ENCODE measurements around the gene GBP7.

The GBP7 gene

DNA sequence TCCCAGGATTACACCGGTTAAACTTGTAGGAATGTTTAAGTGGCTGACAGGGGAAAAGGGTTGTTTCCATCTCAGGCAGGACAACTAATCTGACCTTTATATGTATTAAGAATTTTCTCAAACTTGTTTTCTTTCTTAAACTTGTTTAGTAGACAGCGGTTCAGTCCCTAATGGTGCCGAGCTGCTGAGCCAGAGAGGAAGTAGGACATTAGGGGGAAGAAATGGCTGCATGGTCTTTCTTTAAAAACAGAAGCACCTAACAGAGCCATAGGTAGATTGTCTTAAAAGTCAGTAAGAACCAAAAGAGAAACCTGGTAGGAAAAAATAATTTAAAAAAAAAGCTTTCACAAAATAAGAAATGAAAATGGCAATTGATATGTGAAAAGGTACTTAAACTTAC, 19.7 kb upstream of the GBP7 start:
- no peak overlapping the region for H3K4me3 ChIP-seq (ENCODE audit: low read length)
- TF ChIP-seq, protein P1, sequence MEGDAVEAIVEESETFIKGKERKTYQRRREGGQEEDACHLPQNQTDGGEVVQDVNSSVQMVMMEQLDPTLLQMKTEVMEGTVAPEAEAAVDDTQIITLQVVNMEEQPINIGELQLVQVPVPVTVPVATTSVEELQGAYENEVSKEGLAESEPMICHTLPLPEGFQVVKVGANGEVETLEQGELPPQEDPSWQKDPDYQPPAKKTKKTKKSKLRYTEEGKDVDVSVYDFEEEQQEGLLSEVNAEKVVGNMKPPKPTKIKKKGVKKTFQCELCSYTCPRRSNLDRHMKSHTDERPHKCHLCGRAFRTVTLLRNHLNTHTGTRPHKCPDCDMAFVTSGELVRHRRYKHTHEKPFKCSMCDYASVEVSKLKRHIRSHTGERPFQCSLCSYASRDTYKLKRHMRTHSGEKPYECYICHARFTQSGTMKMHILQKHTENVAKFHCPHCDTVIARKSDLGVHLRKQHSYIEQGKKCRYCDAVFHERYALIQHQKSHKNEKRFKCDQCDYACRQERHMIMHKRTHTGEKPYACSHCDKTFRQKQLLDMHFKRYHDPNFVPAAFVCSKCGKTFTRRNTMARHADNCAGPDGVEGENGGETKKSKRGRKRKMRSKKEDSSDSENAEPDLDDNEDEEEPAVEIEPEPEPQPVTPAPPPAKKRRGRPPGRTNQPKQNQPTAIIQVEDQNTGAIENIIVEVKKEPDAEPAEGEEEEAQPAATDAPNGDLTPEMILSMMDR (IDR thresholded peaks at IDR 0.05; ENCODE audit: insufficient read depth, low read depth, low read length, missing control alignments): no peak
- DNase-seq (ENCODE audit: low read depth): no peak

DNA sequence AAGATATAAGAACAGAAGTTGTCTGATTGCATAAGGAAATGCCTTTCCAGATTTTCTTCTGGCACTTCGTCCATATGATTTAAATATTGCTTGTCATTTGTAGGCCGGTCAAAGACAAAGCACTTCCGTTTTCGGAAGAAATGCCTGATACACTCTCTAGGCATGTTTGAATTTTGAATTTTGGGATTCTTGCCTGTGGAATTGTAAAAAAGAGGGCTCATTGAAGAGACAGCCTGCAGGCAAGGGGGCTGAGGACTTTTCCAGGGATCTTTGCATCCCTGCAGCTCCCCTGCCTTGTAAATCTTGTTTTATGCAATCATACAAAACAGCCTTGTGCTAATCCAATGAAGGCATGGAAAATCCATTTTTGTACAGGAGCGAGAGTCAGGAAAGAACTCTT, 15.5 kb upstream of the GBP7 start:
- TF ChIP-seq, protein P1 (IDR thresholded peaks at IDR 0.05; ENCODE audit: insufficient read depth, low read depth, low read length, missing control alignments): no peak
- H3K4me3 ChIP-seq (ENCODE audit: low read length): no peak overlapping the region
- DNase-seq (ENCODE audit: low read depth): no peak

DNA sequence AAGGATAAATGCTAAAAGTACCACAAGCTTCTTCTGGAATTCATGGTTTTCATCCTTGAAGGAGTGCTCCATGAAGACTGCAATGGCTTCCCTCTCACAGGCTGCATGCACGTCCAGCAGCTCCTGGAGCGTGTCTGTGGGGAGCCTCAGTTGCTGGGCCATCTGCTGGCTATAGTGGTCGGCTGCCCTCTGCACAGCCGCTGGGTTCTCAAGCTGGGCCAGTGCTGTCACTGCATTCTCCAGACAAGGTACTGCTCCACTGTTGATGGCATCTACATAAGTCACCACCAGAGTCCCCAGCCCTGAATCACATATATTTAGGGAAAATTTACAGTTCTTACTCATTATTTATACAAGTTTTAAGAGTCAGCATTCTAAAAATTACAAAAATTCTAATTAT, 14.2 kb upstream of the GBP7 start:
- H3K4me3 ChIP-seq (ENCODE audit: low read length): no peak overlapping the region
- no peak for DNase-seq (ENCODE audit: low read depth)
- TF ChIP-seq, protein P1 (IDR thresholded peaks at IDR 0.05; ENCODE audit: insufficient read depth, low read depth, low read length, missing control alignments): no peak

DNA sequence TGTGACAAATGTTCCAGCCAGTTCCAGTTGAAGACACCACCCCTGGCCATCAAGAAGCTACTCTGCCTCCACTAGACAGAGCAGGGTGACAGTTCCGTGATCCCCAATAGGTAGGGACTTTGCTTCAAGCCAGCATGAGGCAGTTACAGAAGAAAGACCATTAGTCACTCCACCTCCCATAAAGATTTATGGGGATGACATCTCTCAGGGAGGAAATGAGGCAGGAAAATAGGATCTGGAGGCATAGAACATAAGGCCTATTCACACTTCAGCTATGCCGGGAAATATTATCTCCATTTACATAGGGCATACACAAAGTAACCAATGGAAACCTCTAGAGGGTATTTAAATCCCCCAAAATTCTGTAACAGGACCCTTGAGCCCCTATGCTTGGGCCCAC, 3.5 kb upstream of the GBP7 start:
- TF ChIP-seq, protein P1 (IDR thresholded peaks at IDR 0.05; ENCODE audit: insufficient read depth, low read depth, low read length, missing control alignments): no peak
- H3K4me3 ChIP-seq (ENCODE audit: low read length): no peak overlapping the region
- DNase-seq (ENCODE audit: low read depth): no peak

DNA sequence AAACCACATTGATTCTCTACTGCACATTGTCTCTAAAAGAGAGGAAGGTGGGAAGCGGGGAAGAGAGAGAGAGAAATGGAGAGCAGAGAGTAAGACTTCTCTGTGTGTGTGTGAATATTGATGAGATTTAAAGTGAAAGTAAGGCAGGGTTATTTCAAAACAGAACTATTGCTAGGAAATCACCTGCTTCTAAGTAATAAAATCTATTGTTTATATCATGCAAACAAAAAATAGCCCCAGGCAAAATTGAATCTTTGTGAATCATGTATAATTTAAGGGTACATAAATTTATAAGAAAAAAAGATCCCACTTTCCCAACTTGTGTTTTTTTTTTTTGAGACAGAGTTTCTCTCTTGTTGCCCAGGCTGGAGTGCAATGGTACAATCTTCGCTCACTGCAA, 1.2 kb upstream of the GBP7 start:
- H3K4me3 ChIP-seq (ENCODE audit: low read length): no peak overlapping the region
- DNase-seq (ENCODE audit: low read depth): no peak
- TF ChIP-seq, protein P1 (IDR thresholded peaks at IDR 0.05; ENCODE audit: insufficient read depth, low read depth, low read length, missing control alignments): no peak

DNA sequence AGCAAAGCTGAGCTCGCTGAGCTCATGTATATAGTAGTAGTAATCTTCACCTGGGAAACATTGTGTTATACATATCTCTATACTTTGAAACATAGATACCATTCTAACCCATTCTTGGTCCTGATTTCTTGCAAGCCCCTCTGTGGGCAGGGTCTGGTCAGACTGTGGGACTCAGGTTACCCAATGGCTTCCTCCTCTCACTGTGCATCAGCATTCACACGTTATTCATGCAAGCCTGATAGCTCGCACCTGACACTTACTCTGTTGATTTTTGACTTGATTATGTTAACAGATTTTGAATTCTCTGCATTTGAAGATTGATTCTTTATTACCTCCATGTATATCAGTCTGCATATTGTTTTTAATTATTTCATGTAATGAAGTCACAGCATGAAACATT, 1.3 kb downstream of the GBP7 start:
- DNase-seq (ENCODE audit: low read depth): no peak
- H3K4me3 ChIP-seq (ENCODE audit: low read length): no peak overlapping the region
- TF ChIP-seq, protein P1 (IDR thresholded peaks at IDR 0.05; ENCODE audit: insufficient read depth, low read depth, low read length, missing control alignments): no peak

DNA sequence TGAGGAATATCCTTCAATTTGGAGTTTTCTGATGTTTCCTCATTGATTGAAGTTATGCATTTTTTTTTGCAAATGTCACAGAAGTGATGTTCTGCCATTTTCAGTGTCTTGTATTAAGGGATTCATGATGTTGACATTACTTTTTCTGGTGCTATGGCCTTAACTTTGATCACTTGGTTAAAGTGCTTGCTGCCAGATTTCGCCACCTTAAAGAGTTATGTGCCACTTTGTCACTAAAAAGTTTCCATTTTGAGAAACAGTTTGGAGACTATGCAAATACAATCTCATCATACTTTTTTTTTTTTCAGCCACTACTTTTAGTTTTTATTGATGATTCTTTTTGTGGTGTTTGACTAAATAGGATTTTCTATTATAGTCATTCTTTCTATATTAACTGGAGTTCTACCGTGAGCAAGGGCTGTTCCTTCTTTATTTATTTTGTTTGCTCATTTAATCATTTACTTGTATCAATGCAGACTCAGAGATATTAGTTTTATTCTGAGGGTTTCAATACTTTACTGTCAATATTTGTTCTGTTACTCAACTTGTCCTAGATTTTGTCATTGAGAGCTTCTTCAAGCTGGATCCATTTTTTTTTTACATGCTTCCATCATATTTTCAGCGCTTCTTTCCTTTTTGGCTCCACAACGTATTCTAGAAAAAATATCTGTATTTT, 3.2 kb downstream of the GBP7 start:
- no peak for DNase-seq (ENCODE audit: low read depth)
- TF ChIP-seq, protein P1 (IDR thresholded peaks at IDR 0.05; ENCODE audit: insufficient read depth, low read depth, low read length, missing control alignments): no peak
- H3K4me3 ChIP-seq (ENCODE audit: low read length): no peak overlapping the region

Measured in epithelial cell of esophagus (primary cell).